ENCODE data around the gene C9orf43. TPM values are rescaled to one million over a fixed set of nuclear protein-coding genes. Genes with fewer than 3 reads are reported as not detected.

C9orf43 gene
- total and polyA plus RNA-seq, 9 of the 15 experiments (the other 6 are each of a cell fraction or from before 2014, with no cell fraction given): 0.21 to 0.58 (median 0.33) TPM

DNA sequence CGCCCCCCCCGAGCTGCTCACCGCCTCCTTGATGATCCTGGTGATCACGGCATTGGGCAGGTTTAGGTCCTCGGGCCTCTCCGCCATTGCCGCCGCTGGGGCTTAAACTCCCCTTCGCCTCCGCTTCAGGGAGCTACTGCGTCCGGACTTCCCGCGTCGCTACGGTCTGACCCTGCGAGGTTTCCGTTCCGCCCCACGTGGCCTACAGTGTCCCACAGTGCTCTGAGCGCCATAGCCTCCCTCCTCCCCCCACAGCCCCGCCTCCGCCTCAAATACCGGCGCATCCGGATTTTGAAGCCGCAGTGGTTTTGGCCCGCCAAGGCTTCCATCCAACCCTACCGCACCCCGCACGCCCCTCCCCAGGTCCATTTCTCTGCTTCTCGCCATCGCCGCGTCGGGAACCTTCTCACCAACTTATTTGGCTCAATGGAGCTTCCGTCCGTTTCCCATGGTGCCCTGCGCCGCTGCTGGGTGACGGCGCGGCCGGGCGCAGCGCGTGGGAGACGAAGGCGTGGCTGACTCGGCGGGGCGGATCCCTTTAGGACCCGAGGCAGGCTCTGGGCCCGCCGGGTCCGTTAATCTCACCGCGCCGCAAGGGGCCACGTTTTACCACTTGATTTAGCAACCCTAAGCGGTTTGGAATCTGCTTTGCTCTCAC lies at the start of gene C9orf43, which contains the start of gene POLE3 (continued):
- TF ChIP-seq E2F6 (IDR thresholded peaks at IDR 0.05; ENCODE audit: borderline replicate concordance in 1 of 2, extremely low read depth in 1 of 2, insufficient read depth in 1 of 2, insufficient read length in 1 of 2, low read depth in 1 of 2, low read length in 1 of 2, poor library complexity in 1 of 2, severe bottlenecking in 1 of 2) (peak; percentile 81 to 86), SAP30 (IDR thresholded peaks at IDR 0.05; ENCODE audit: borderline replicate concordance, insufficient read depth, low read depth, low read length, poor library complexity, severe bottlenecking) (peak; percentile 82), ZNF436 (CRISPR knock-in tag; IDR thresholded peaks at IDR 0.05) (no peak), BRD4 (IDR thresholded peaks at IDR 0.05) (0 out of 2 replicates have a peak, but pooled peaks have one; percentile 20), KLF1 (tag; IDR thresholded peaks at IDR 0.05) (peak; percentile 85), ZNF592 (IDR thresholded peaks at IDR 0.05) (peak; percentile 30; the same call in 1 of the 2 replicates), FOXK1 (CRISPR knock-in tag; IDR thresholded peaks at IDR 0.05; ENCODE audit: borderline replicate concordance) (peak; percentile 8; the same call in 1 of the 2 replicates), IRF2 (CRISPR knock-in tag; IDR thresholded peaks at IDR 0.05) (no peak), KDM1A (IDR thresholded peaks at IDR 0.05) (peak in 1 of 2 experiments; percentile 71; a peak in 2 of 4 replicates), ZKSCAN1 (IDR thresholded peaks at IDR 0.05; ENCODE audit: low read depth, low read length) (no peak; the same call in 1 of the 2 replicates), KLF10 (CRISPR knock-in tag; IDR thresholded peaks at IDR 0.05) (no peak), CBX1 (IDR thresholded peaks at IDR 0.05; ENCODE audit: low read depth) (peak; percentile 92)
- TF ChIP-seq, protein P1, sequence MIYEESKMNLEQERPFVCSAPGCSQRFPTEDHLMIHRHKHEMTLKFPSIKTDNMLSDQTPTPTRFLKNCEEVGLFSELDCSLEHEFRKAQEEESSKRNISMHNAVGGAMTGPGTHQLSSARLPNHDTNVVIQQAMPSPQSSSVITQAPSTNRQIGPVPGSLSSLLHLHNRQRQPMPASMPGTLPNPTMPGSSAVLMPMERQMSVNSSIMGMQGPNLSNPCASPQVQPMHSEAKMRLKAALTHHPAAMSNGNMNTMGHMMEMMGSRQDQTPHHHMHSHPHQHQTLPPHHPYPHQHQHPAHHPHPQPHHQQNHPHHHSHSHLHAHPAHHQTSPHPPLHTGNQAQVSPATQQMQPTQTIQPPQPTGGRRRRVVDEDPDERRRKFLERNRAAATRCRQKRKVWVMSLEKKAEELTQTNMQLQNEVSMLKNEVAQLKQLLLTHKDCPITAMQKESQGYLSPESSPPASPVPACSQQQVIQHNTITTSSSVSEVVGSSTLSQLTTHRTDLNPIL (CRISPR knock-in tag; IDR thresholded peaks at IDR 0.05): no peak
- TF ChIP-seq, protein P2, sequence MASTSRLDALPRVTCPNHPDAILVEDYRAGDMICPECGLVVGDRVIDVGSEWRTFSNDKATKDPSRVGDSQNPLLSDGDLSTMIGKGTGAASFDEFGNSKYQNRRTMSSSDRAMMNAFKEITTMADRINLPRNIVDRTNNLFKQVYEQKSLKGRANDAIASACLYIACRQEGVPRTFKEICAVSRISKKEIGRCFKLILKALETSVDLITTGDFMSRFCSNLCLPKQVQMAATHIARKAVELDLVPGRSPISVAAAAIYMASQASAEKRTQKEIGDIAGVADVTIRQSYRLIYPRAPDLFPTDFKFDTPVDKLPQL (IDR thresholded peaks at IDR 0.05; ENCODE audit: extremely low read depth, insufficient read length): no peak
- TF ChIP-seq, protein P3, sequence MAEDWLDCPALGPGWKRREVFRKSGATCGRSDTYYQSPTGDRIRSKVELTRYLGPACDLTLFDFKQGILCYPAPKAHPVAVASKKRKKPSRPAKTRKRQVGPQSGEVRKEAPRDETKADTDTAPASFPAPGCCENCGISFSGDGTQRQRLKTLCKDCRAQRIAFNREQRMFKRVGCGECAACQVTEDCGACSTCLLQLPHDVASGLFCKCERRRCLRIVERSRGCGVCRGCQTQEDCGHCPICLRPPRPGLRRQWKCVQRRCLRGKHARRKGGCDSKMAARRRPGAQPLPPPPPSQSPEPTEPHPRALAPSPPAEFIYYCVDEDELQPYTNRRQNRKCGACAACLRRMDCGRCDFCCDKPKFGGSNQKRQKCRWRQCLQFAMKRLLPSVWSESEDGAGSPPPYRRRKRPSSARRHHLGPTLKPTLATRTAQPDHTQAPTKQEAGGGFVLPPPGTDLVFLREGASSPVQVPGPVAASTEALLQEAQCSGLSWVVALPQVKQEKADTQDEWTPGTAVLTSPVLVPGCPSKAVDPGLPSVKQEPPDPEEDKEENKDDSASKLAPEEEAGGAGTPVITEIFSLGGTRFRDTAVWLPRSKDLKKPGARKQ (CRISPR knock-in tag; IDR thresholded peaks at IDR 0.05): no peak
